MM.1S (cell line): ENCODE results near the gene CELF2.

Source experiments
- CTCF ChIP-seq: fragments of 300-600 bp; sonication (generic); IDR thresholded peaks from 2 replicates; pipeline ENCODE4 v1.5.1; 2016; ENCODE audit warnings: antibody characterized with exemption, low read length, mixed read lengths
- EZH2phosphoT487 ChIP-seq: fragments of 300-600 bp; sonication (generic); IDR thresholded peaks from 2 replicates; pipeline ENCODE4 v1.6.1; 2018; ENCODE audit warnings: antibody characterized with exemption, low read length

- TF ChIP-seq CTCF (no peak), EZH2phosphoT487 (no peak)
Measured at GRCh38 chr10:11141571-11142091, 124.0 kb downstream of the CELF2 start.
